Measurements from ENCODE around the gene FAM234A. TPM values are rescaled to one million over a fixed set of nuclear protein-coding genes. Genes with fewer than 3 reads are reported as not detected.

Gene FAM234A
- total and polyA plus RNA-seq, 2 donors (not counting 1 experiment from before 2014, with no cell fraction given): 64.8 to 68.5 TPM

DNA sequence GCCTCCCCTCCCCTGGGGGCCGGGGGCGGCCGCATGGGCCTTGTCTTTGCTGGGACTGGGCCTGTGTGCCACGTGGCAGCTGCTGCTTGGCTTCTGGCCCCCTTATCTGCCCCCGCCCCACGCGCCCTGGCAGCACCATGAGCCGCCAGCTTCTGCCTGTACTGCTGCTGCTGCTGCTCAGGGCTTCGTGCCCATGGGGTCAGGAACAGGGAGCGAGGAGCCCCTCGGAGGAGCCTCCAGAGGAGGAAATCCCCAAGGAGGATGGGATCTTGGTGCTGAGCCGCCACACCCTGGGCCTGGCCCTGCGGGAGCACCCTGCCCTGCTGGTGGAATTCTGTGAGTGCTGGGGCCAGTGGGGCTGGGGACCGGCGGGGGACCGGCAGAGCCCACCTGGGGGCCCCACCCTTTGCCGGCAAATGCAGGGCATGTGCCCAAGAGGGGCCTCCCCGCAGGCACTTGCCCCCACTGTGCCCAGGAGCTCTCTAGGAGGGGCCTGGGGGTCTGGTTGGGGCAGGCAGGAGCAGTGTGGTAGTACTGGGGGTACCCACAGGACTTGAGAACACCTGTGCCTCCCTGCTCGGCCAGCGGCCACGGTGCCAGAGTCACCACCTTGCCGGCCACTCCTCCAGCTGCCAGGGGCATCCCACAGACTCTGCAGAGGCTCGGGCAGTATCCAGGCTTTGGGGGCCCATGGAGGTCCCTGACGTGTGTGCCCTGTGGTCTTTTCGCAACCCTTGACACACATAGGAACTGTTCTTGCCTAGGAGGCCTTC lies 48.6 kb downstream of the FAM234A start, which contains the start of gene PDIA2:
Gene PDIA2, plus strand, starts transcription at position 132 of the 773 bp plus-strand sequence. Its CDS starts 6 bp downstream, at position 138.
- Histone ChIP-seq H3K79me2 (ENCODE audit: control insufficient read depth, insufficient read depth, low read length) (no peaks in the 10 kb centered on the region), H2AFZ (ENCODE audit: low read length) (no peak within 1 kb of the TSS), H3K4me2 (ENCODE audit: extremely low read depth, insufficient read depth, low read length) (no peak within 1 kb of the TSS), H3K9me3 (ENCODE audit: control insufficient read depth, insufficient read depth, low read depth, low read length) (no peaks in the 10 kb centered on the region), H3K27ac (ENCODE audit: insufficient read depth, low read length) (no peak within 1 kb of the TSS), H3K36me3 (ENCODE audit: control insufficient read depth, insufficient read depth, low read length) (peaks cover 7% of the 10 kb centered on the region), H3K4me1 (ENCODE audit: control insufficient read depth, extremely low read depth, insufficient read depth, low read length) (no peaks in the 10 kb centered on the region), H3K9ac (ENCODE audit: insufficient read depth, low read length) (no peak within 1 kb of the TSS), H3K27me3 (ENCODE audit: control insufficient read depth, insufficient read depth, low read length) (peaks cover 10% of the 10 kb centered on the region), H3K4me3 (replicated peaks in 1 of 4; ENCODE audit: control extremely low read depth in 1 of 4, insufficient read depth in 1 of 4, low read depth in 3 of 4, low read length in 4 of 4) (no peak within 1 kb of the TSS), H4K20me1 (ENCODE audit: control insufficient read depth, extremely low read depth, insufficient read depth, low read length) (no peaks in the 10 kb centered on the region)
- DNase-seq (ENCODE audit: low read depth in 2 of 2): no peak
- TF ChIP-seq EZH2 (IDR thresholded peaks at IDR 0.05; ENCODE audit: low read length, missing control alignments): no peak
- TF ChIP-seq, protein P1, sequence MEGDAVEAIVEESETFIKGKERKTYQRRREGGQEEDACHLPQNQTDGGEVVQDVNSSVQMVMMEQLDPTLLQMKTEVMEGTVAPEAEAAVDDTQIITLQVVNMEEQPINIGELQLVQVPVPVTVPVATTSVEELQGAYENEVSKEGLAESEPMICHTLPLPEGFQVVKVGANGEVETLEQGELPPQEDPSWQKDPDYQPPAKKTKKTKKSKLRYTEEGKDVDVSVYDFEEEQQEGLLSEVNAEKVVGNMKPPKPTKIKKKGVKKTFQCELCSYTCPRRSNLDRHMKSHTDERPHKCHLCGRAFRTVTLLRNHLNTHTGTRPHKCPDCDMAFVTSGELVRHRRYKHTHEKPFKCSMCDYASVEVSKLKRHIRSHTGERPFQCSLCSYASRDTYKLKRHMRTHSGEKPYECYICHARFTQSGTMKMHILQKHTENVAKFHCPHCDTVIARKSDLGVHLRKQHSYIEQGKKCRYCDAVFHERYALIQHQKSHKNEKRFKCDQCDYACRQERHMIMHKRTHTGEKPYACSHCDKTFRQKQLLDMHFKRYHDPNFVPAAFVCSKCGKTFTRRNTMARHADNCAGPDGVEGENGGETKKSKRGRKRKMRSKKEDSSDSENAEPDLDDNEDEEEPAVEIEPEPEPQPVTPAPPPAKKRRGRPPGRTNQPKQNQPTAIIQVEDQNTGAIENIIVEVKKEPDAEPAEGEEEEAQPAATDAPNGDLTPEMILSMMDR (conservative IDR thresholded peaks at IDR 0.05 in 1 of 2, IDR thresholded peaks at IDR 0.05 in 1 of 2; ENCODE audit: low read depth in 1 of 2, low read length in 2 of 2): no peak

DNA sequence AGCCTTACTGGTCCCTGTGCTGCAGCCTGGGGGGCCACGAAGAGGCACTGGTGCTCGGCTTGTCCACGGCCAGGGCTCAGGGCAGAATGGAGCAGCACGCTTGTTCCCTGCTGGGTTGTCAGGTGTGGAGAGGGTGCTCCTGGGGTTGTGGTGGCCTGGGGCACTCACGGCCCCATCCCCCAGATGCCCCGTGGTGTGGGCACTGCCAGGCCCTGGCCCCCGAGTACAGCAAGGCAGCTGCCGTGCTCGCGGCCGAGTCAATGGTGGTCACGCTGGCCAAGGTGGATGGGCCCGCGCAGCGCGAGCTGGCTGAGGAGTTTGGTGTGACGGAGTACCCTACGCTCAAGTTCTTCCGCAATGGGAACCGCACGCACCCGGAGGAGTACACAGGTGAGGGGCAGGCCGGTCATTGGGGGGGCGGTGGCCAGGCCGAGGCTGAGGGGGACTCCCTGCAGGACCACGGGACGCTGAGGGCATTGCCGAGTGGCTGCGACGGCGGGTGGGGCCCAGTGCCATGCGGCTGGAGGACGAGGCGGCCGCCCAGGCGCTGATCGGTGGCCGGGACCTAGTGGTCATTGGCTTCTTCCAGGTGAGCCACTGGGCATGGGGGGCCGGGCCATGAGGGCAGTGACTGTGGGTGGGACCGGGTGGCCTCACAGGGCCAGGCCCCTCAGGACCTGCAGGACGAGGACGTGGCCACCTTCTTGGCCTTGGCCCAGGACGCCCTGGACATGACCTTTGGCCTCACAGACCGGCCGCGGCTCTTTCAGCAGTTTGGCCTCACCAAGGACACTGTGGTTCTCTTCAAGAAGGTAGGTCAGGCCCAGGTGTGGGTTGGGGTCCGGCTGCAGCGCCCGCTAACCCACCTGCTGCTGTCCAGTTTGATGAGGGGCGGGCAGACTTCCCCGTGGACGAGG lies 49.8 kb downstream of the FAM234A start:
- no peaks in the 10 kb centered on the region for H4K20me1 ChIP-seq (ENCODE audit: control insufficient read depth, extremely low read depth, insufficient read depth, low read length)
- no peak for TF ChIP-seq EZH2 (IDR thresholded peaks at IDR 0.05; ENCODE audit: low read length, missing control alignments)
- TF ChIP-seq, protein P1 (conservative IDR thresholded peaks at IDR 0.05 in 1 of 2, IDR thresholded peaks at IDR 0.05 in 1 of 2; ENCODE audit: low read depth in 1 of 2, low read length in 2 of 2): no peak
- peaks cover 7% of the 10 kb centered on the region for H3K36me3 ChIP-seq (ENCODE audit: control insufficient read depth, insufficient read depth, low read length)
- H3K9ac ChIP-seq (ENCODE audit: insufficient read depth, low read length): no peak overlapping the region
- H3K4me2 ChIP-seq (ENCODE audit: extremely low read depth, insufficient read depth, low read length): no peak overlapping the region
- H3K79me2 ChIP-seq (ENCODE audit: control insufficient read depth, insufficient read depth, low read length): no peaks in the 10 kb centered on the region
- H3K4me1 ChIP-seq (ENCODE audit: control insufficient read depth, extremely low read depth, insufficient read depth, low read length): no peaks in the 10 kb centered on the region
- H3K9me3 ChIP-seq (ENCODE audit: control insufficient read depth, insufficient read depth, low read depth, low read length): no peaks in the 10 kb centered on the region
- H3K27me3 ChIP-seq (ENCODE audit: control insufficient read depth, insufficient read depth, low read length): peaks cover 10% of the 10 kb centered on the region
- H3K4me3 ChIP-seq (replicated peaks in 1 of 4; ENCODE audit: control extremely low read depth in 1 of 4, insufficient read depth in 1 of 4, low read depth in 3 of 4, low read length in 4 of 4): no peak overlapping the region
- no peak overlapping the region for H3K27ac ChIP-seq (ENCODE audit: insufficient read depth, low read length)
- no peak for DNase-seq (ENCODE audit: low read depth in 2 of 2)
- no peak overlapping the region for H2AFZ ChIP-seq (ENCODE audit: low read length)
